GM10266 (cell line): ENCODE results near the gene GMPPA.

Experiments
- DNase-seq: peaks from one replicate; pipeline ENCODE4 v3.0.0; 2012; ENCODE audit errors: extremely low spot score
- CTCF ChIP-seq: IDR thresholded peaks from 2 replicates; pipeline ENCODE4 v1.5.1; 2012; ENCODE audit warnings: mild to moderate bottlenecking, low read depth; ENCODE audit not compliant: control insufficient read depth, insufficient read depth; ENCODE audit errors: missing control alignments

GMPPA gene

GRCh38 chr2:219507581-219508443 lies 9.1 kb downstream of the GMPPA start:
- no peak for DNase-seq
- TF ChIP-seq CTCF, result no peak

GRCh38 chr2:219508444-219508734 lies 9.7 kb downstream of the GMPPA start:
- DNase-seq, result no peak
- TF ChIP-seq CTCF, result no peak

DNA sequence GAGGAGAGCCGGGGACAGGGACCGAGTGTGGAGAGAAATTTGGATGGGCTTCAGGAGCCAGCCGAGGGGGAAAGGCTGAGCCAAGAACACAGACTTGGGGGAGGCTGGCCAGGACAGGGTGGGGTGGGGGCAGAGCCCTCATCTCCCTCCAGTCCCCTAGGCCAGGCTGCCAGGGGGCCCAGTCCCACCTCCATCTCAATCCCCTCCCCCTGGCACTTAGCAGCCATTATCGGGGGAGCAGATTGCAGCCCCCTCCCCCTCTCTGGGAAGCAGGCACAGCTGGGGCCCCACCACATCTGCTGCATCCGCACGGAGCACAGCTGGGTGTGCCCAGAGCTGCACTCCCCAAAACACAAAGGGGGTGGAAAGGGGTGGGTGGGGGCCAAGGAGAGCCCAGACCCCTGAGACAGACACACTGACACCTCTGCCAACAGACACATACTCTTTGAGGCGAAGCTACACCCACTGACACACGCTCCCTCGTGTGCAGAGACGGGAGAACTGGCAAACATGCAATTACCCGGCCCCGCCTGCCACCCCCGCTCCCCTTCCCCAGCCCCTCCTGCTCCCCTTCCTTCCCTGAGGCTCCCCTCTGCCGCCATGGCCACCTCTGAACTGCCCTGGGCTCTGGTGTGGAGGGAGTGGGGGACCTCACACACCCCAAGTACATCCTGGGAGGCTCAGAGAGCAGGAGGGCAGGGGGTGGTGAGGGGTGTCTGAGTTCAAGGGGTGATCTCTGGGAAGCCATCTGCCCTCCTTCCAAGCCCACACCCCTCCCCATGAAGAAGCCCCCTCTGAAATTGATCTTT lies 10.5 kb downstream of the GMPPA start:
- DNase-seq, result no peak
- TF ChIP-seq CTCF, result no peak

- peak; percentile 70 for DNase-seq
- peak; percentile 72 for TF ChIP-seq CTCF
Observed at GRCh38 chr2:219509780-219510511, 11.3 kb downstream of the GMPPA start.

DNA sequence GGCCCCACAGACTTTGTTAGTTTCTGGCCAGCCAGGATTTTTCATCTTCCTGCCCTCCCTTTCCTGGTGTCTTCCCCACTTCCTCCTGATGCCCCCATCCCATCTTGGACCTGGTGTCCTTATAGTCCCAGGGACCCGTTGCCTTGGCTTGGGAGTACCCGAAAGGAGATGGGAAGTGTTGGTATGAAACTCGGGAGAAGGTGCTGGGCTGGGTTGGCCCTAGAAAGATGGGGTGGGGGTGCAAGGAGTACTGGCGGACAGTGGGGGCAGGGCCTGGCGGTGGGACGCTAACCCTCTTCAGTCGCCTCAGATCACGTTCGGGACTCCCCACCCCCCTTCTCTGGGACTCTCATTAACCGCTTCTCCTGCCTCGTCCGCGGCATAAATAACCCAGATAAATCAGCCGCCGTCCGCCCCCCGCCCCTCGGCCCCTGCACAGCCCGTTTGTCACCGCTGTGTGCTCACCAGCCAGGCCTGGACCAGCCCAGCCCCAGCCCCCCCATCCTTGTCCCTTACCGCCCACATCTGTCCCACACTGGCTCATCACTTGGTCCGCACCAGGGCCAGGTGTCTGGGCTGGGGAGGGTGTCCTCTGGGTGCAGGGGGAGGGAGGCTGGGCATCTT lies 11.9 kb downstream of the GMPPA start:
- TF ChIP-seq CTCF, result no peak
- DNase-seq, result no peak

GRCh38 chr2:219511547-219512325 lies 13.0 kb downstream of the GMPPA start:
- TF ChIP-seq CTCF, result no peak
- DNase-seq, result no peak
